K562 (cell line): ENCODE measurements around the gene MYH11. TPM values are rescaled to one million over a fixed set of nuclear protein-coding genes. Genes with fewer than 3 reads are reported as not detected.

ENCODE experiments used
- ATAC-seq: fragments of 200-7000 bp; cut with Tn5 transposase; 3 replicates; pipeline ENCODE4 v1.9.1; 2020; ENCODE audit warnings: moderate library complexity
- BruUV-seq: library from RNA; stranded (reverse); fragments of 400-500 nt; replicated peaks from 2 replicates; lab custom pipeline; 2021; lab: Mats Ljungman, UMichigan
- CTCF ChIA-PET: fragments of 300-600 bp; formaldehyde crosslinking; extraction: SDS; loops from one replicate; lab custom pipeline; 2021; ENCODE audit warnings: low intra/inter-chr PET ratio; lab: Yijun Ruan, JAX
- POLR2A ChIA-PET: fragments of 300-600, 350-650 bp; sonication (Branson Sonifier 250); formaldehyde crosslinking; extraction: SDS; loops from one replicate; lab custom pipeline; 2021; ENCODE audit warnings: antibody characterized with exemption, inconsistent platforms; lab: Yijun Ruan, JAX
- DNase-seq, 4 experiments: peaks; one replicate each; pipeline versions ENCODE4 v3.0.0 to v3.0.0-alpha.2; 2011 to 2018; ENCODE audit warnings: low spot score in 3 of 4, mixed read lengths in 3 of 4; ENCODE audit errors: extremely low read depth in 1 of 4
- FAIRE-seq: peaks from 2 replicates; lab custom pipeline; 2011; peaks lifted over from hg19 to GRCh38; lab: Jason Lieb, UNC
- H2AFZ ChIP-seq: 2 replicates; pipeline ENCODE4 v1.6.0; 2011; ENCODE audit warnings: low read depth, low read length, control low read depth, inconsistent platforms
- H3K27ac ChIP-seq: fragments of 200-600 bp; 3 replicates; pipeline ENCODE4 v1.8.0; 2011; ENCODE audit warnings: low read depth, mild to moderate bottlenecking, control low read depth, inconsistent platforms, low read length, moderate library complexity, mixed read lengths; ENCODE audit errors: extremely low read depth
- H3K27me3 ChIP-seq, 2 experiments: fragments of 300-600 bp in 1 of 2; 2 replicates in 1 of 2; 3 replicates in 1 of 2; pipeline versions ENCODE4 v1.6.0 to v1.8.0; 2011; ENCODE audit warnings: inconsistent platforms in 2 of 2, low read length in 2 of 2, mild to moderate bottlenecking in 1 of 2, mixed read lengths in 1 of 2, moderate library complexity in 1 of 2; ENCODE audit not compliant: control insufficient read depth in 2 of 2, insufficient read depth in 2 of 2
- H3K36me3 ChIP-seq: fragments of 300-600 bp; 3 replicates; pipeline ENCODE4 v1.8.0; 2011; ENCODE audit warnings: mild to moderate bottlenecking, low read length, inconsistent platforms; ENCODE audit not compliant: control insufficient read depth, insufficient read depth
- H3K4me1 ChIP-seq, 2 experiments: fragments of 200-600 bp in 1 of 2; replicated peaks in 1 of 2; 2 replicates in 1 of 2; 3 replicates in 1 of 2; pipeline versions ENCODE4 v1.5.1 to v1.8.0; 2011; ENCODE audit warnings: inconsistent platforms in 2 of 2, low read length in 2 of 2, mild to moderate bottlenecking in 1 of 2, mixed read lengths in 1 of 2, moderate library complexity in 1 of 2; ENCODE audit not compliant: control insufficient read depth in 2 of 2, insufficient read depth in 2 of 2
- H3K4me2 ChIP-seq: 2 replicates; pipeline ENCODE4 v1.6.1; 2011; ENCODE audit warnings: low read length, control low read depth, inconsistent platforms, mixed read lengths; ENCODE audit not compliant: insufficient read depth
- H3K4me3 ChIP-seq: fragments of 200-600 bp; sonication (generic), shearing (Covaris generic); 2 replicates; pipeline ENCODE4 v1.5.1; 2016; ENCODE audit warnings: control low read depth, inconsistent platforms
- H3K79me2 ChIP-seq: fragments of 200-600 bp; 3 replicates; pipeline ENCODE4 v1.8.0; 2011; ENCODE audit warnings: low read length, inconsistent platforms; ENCODE audit not compliant: control insufficient read depth, insufficient read depth
- H3K9ac ChIP-seq, 2 experiments: 2 replicates each; pipeline versions ENCODE4 v1.6.0 to v1.6.1; 2011; ENCODE audit warnings: low read depth in 2 of 2, low read length in 2 of 2, control low read depth in 1 of 2, inconsistent platforms in 1 of 2, mild to moderate bottlenecking in 1 of 2, mixed read lengths in 1 of 2; ENCODE audit not compliant: insufficient read depth in 1 of 2
- H3K9me1 ChIP-seq: one replicate; pipeline ENCODE4 v1.6.0; 2011; ENCODE audit warnings: inconsistent platforms, mild to moderate bottlenecking, low read length, moderate library complexity; ENCODE audit not compliant: control insufficient read depth, insufficient read depth
- H3K9me3 ChIP-seq: replicated peaks from 2 replicates; pipeline ENCODE4 v1.5.1; 2011; ENCODE audit warnings: low read depth, low read length, inconsistent platforms; ENCODE audit not compliant: control insufficient read depth, insufficient read depth
- H4K20me1 ChIP-seq: replicated peaks from 2 replicates; pipeline ENCODE4 v1.6.1; 2011; ENCODE audit warnings: low read length, inconsistent platforms, mixed read lengths; ENCODE audit not compliant: control insufficient read depth, insufficient read depth
- CC2D1A ChIP-seq: fragments of 450-650 bp; IDR thresholded peaks from 2 replicates; pipeline ENCODE4 v1.6.1; 2017; ENCODE audit warnings: mild to moderate bottlenecking
- CHCHD3 ChIP-seq: fragments of 250-450 bp; sonication (Bioruptor Pico); IDR thresholded peaks from 2 replicates; pipeline ENCODE4 v2.1.2; 2022; ENCODE audit warnings: mild to moderate bottlenecking
- DPF2 ChIP-seq: fragments of 450-650 bp; IDR thresholded peaks from 2 replicates; pipeline ENCODE4 v1.6.1; 2016
- HOMEZ ChIP-seq: fragments of 250-450 bp; sonication (Bioruptor Pico); IDR thresholded peaks from 2 replicates; pipeline ENCODE4 v1.4.0; 2020; ENCODE audit warnings: mild to moderate bottlenecking, moderate library complexity
- KLF1 ChIP-seq: fragments of 450-650 bp; IDR thresholded peaks from 2 replicates; pipeline ENCODE4 v1.6.1; 2016; ENCODE audit warnings: missing genetic modification characterization, missing compliant biosample characterization
- NCOA1 ChIP-seq: fragments of 450-650 bp; IDR thresholded peaks from 2 replicates; pipeline ENCODE4 v1.6.1; 2016; ENCODE audit warnings: low read depth
- NR2F6 ChIP-seq: fragments of 450-650 bp; formaldehyde crosslinking; IDR thresholded peaks from 2 replicates; pipeline ENCODE4 v1.4.0; 2020; ENCODE audit warnings: mild to moderate bottlenecking
- PHB2 ChIP-seq: fragments of 450-650 bp; IDR thresholded peaks from 2 replicates; pipeline ENCODE4 v1.6.1; 2017; ENCODE audit warnings: low read depth
- PHTF2 ChIP-seq: fragments of 250-450 bp; sonication (Bioruptor Pico); IDR thresholded peaks from 2 replicates; pipeline ENCODE4 v1.5.0; 2021; ENCODE audit warnings: mild to moderate bottlenecking
- POLR3A ChIP-seq: IDR thresholded peaks from 2 replicates; pipeline ENCODE4 v1.6.1; 2011; ENCODE audit warnings: borderline replicate concordance, mild to moderate bottlenecking, moderate library complexity; ENCODE audit not compliant: insufficient read length, insufficient read depth; ENCODE audit errors: extremely low read depth
- SMAD4 ChIP-seq: fragments of 250-450 bp; sonication (Bioruptor Pico); conservative IDR thresholded peaks from 2 replicates; pipeline ENCODE4 v1.8.0; 2021; ENCODE audit warnings: inconsistent platforms, mild to moderate bottlenecking, moderate library complexity
- TOE1 ChIP-seq, 2 experiments: fragments of 450-650 bp in 1 of 2; sonication (generic) in 1 of 2; formaldehyde crosslinking in 1 of 2; IDR thresholded peaks; 2 replicates each; pipeline versions ENCODE4 v1.7.1 to v1.8.0; 2016 to 2022; ENCODE audit warnings: borderline replicate concordance in 2 of 2, mild to moderate bottlenecking in 2 of 2, antibody characterized with exemption in 1 of 2, inconsistent platforms in 1 of 2, low read depth in 1 of 2, missing genetic modification reagents in 1 of 2, moderate library complexity in 1 of 2
- U2AF1 ChIP-seq: fragments of 200-400 bp; formaldehyde crosslinking; optimal IDR thresholded peaks from 2 replicates; pipeline ENCODE3; 2017; ENCODE audit warnings: mild to moderate bottlenecking, low read depth, low read length, moderate library complexity
- ZNF280A ChIP-seq: fragments of 450-650 bp; IDR thresholded peaks from 2 replicates; pipeline ENCODE4 v1.6.1; 2018; ENCODE audit warnings: mild to moderate bottlenecking, low read depth; ENCODE audit not compliant: partially characterized antibody
- ZNF324 ChIP-seq: fragments of 250-450 bp; sonication (Bioruptor Pico); IDR thresholded peaks from 2 replicates; pipeline ENCODE4 v1.4.0; 2020; ENCODE audit warnings: mild to moderate bottlenecking
- ZNF444 ChIP-seq: fragments of 250-450 bp; sonication (Bioruptor Pico); IDR thresholded peaks from 2 replicates; pipeline ENCODE4 v1.4.0; 2020; ENCODE audit warnings: mild to moderate bottlenecking, moderate library complexity
- ZNF740 ChIP-seq, 3 experiments: fragments of 200-800 bp in 1 of 3; sonication (Bioruptor generic) in 1 of 3; sonication (generic) in 1 of 3; formaldehyde crosslinking in 1 of 3; IDR thresholded peaks; 2 replicates each; pipeline versions ENCODE4 v1.6.1 to v1.8.0; 2016 to 2022; ENCODE audit warnings: mild to moderate bottlenecking in 2 of 3, missing compliant biosample characterization in 2 of 3, missing genetic modification characterization in 2 of 3, missing genetic modification reagents in 1 of 3
- WGBS: fragments of 100-300 bp; shearing (Covaris generic); methylation state at CpG from one replicate; pipeline ENCODE4 v1.1.6; 2016; ENCODE audit warnings: low coverage, mixed read lengths; ENCODE audit not compliant: insufficient coverage; ENCODE audit errors: missing lambda C conversion rate; 5-methylcytosine and 5-hydroxymethylcytosine counted together
- in situ Hi-C: fragments of 300-500 bp; cut with MboI; formaldehyde crosslinking; loops from 4 replicates; pipeline ENCODE4 v1.15.0; 2018; ENCODE audit warnings: inconsistent platforms, mixed read lengths
- intact Hi-C: fragments of 100-400 bp; cut with micrococcal nuclease; formaldehyde crosslinking; loops from 2 replicates; pipeline ENCODE4 v1.14.2; 2022
- polyA plus RNA-seq, 8 experiments: library from polyadenylated mRNA; depleted of rRNA in 4 of 8; stranded (reverse) in 5 of 8; unstranded in 3 of 8; fragments of >200 nt; fragmentation: Nextera tagmentation in 2 of 8; fragmentation: Illumina TruSeq in 1 of 8; extraction: Ambion mirVana in 2 of 8; extraction: Trizol in 1 of 8; gene quantifications; 2 replicates each; pipeline versions ENCODE4 v1.2.1 to v1.2.3, GENCODE V29; 2011 to 2014; ENCODE audit warnings: inconsistent platforms in 1 of 8, missing spikeins in 1 of 8
- total RNA-seq, 7 experiments: library from RNA; depleted of rRNA in 6 of 7; stranded (reverse); fragments of >200 nt in 6 of 7; fragmentation: Illumina TruSeq in 2 of 7; extraction: Trizol in 2 of 7; gene quantifications; 2 replicates each; pipeline versions ENCODE4 v1.2.1 to v1.2.3, GENCODE V29; 2011 to 2021; ENCODE audit warnings: low replicate concordance in 1 of 7

The MYH11 gene
- total and polyA plus RNA-seq, 9 of the 15 experiments (the other 6 are each of a cell fraction or from before 2014, with no cell fraction given) = 0.05 to 0.47 (median 0.08) TPM; not detected in 5

DNA sequence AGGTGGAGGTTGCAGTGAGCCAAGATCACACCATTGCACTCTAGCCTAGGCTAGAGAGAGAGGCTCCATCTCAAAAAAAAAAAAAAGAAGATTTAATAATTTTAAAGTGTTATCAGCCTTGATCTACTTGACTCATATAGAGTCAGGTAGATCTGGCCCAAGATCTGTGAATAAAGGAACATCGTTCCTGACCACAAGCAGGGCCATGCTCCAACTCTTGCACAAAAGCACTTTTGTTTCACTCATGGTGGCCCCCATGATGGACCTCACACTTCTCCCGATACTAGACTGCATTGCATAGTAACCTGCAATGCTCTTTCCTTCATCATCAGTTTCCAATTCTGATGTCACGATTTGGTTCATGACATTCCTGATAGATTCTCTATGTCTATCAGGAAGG is 5.2 kb upstream of the MYH11 start (continued):
- TF ChIP-seq TOE1 (IDR thresholded peaks at IDR 0.05; ENCODE audit: borderline replicate concordance) (no peak), TOE1 (CRISPR knock-in tag; IDR thresholded peaks at IDR 0.05; ENCODE audit: borderline replicate concordance, low read depth) (no peak), PHTF2 (CRISPR knock-in tag) (no peak), SMAD4 (no peak), ZNF740 (CRISPR knock-in tag; IDR thresholded peaks at IDR 0.05) (no peak), ZNF740 (tag; IDR thresholded peaks at IDR 0.05) (no peak), ZNF444 (no peak), U2AF1 (no peak)

DNA sequence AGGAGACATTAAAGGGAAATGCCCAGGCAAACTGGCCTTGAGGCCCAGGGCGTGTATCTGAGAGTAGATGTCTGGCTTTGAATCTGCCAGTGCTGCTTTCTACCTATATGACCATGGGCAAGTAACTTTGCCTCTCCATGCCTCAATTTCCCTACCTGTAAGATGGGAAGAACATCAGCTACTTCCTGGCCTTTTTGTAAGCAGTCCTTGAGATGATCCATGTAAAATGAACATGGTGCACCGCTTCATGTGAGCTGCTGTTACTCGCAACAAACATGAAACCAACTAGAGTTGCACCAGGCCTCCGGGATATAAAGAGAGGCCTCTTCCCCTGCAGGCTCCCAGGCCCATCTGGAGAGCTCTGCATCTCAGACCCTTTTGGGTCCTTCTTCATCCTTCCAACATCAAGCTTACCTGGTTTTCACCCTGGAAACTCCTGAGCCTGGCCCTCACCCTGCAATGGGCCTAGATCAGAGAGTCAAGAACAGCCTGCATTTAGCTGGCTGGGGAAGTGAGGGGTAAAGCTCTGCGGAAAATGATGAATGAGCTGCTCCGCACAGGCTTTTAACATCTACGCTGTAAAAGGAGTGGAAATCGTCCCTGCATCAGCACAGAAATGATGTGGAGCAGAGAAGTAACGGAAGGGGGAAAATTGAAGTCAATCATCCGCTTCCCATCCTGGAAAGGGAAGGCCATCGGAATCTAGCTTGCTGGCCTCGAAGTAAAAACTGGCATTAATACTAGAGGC is 2.3 kb upstream of the MYH11 start:
- intact Hi-C loops (no loop called here), in situ Hi-C loops (no loop called here)
- Histone ChIP-seq H3K36me3 (no peaks in the 10 kb centered on the region), H3K4me1 (peaks cover 0 to 13% of the 10 kb centered on the region in 2 experiments; a peak in 2 of 5 replicates), H3K4me2 (no peak overlapping the region), H3K27ac (no peak overlapping the region), H2AFZ (no peak overlapping the region), H3K79me2 (no peaks in the 10 kb centered on the region), H4K20me1 (no peaks in the 10 kb centered on the region), H3K9me3 (no peaks in the 10 kb centered on the region), H3K27me3 (peaks cover 21 to 33% of the 10 kb centered on the region in 2 experiments), H3K4me3 (no peak overlapping the region), H3K9ac (no peak overlapping the region), H3K9me1 (no peaks in the 10 kb centered on the region)
- ATAC-seq (no peak), FAIRE-seq (no peak), DNase-seq (no peak)
- BruUV-seq = no TSS peak
- ChIA-PET CTCF (no interaction called here), POLR2A (interaction anchor here (0.7 to 1.8 kb wide), 3 partner anchors 9 to 26 kb away, joined by 3 to 4 read pairs (median 3); no protein-coding TSS in a partner anchor)
- 49% methylated on average over 12 of the region's 12 CpGs for WGBS
- TF ChIP-seq HOMEZ = no peak
- TF ChIP-seq PHB2 = no peak
- no peak for TF ChIP-seq NR2F6 (CRISPR knock-in tag)
- TF ChIP-seq NCOA1 = no peak
- no peak for TF ChIP-seq DPF2
- TF ChIP-seq CHCHD3 = no peak
- TF ChIP-seq ZNF324 (CRISPR knock-in tag) = no peak
- TF ChIP-seq POLR3A = no peak
- no peak for TF ChIP-seq CC2D1A
- no peak for TF ChIP-seq ZNF280A
- TF ChIP-seq KLF1 (tag) = no peak
